Colonic mucosa (tissue), 4 donors: Measurements from ENCODE around the gene KRI1. TPM values are rescaled to one million over a fixed set of nuclear protein-coding genes. Genes with fewer than 3 reads are reported as not detected.

Experiments used
- DNase-seq: peaks from one replicate; pipeline ENCODE4 v3.0.0-alpha.2; 2020
- H3K27ac ChIP-seq: fragments of 200-600 bp; one replicate; pipeline ENCODE4 v1.8.0; 2021
- H3K27me3 ChIP-seq: fragments of 200-600 bp; one replicate; pipeline ENCODE4 v1.8.0; 2021
- H3K36me3 ChIP-seq: fragments of 200-600 bp; one replicate; pipeline ENCODE4 v1.8.0; 2021
- H3K4me1 ChIP-seq: fragments of 200-600 bp; one replicate; pipeline ENCODE4 v1.8.0; 2021; ENCODE audit warnings: mild to moderate bottlenecking
- H3K4me3 ChIP-seq: fragments of 200-600 bp; one replicate; pipeline ENCODE4 v1.8.0; 2021
- H3K9ac ChIP-seq, 2 donors: one replicate each; pipeline ENCODE4 v1.7.0; 2013; ENCODE audit warnings: control low read depth in 2 of 2, low read depth in 2 of 2, low read length in 2 of 2
- H3K9me3 ChIP-seq: fragments of 200-600 bp; one replicate; pipeline ENCODE4 v1.8.0; 2021
- intact Hi-C: fragments of 100-400 bp; cut with DNase I; formaldehyde crosslinking; loops from one replicate; pipeline ENCODE4 v1.14.1; 2022
- microRNA-seq: library from miRNA; unstranded; fragments of <30 nt; microRNA quantifications from one replicate; pipeline ENCODE4, GENCODE V29; 2019
- total RNA-seq, 2 donors: library from RNA; stranded (reverse); fragmentation: NEBNext Ultra II Directional in 1 of 2; extraction: Animal tissue kit (Norgen Biotek cat#: 25700) in 1 of 2; gene quantifications; one replicate each; pipeline ENCODE4 v1.2.1, GENCODE V29; 2021
- TF ChIP-seq, protein P1 (sequence below): fragments of 200-600 bp; IDR thresholded peaks from one replicate; pipeline ENCODE4 v1.8.0; 2022; ENCODE audit warnings: antibody characterized with exemption, mild to moderate bottlenecking
- donor health status: healthy.
- donor health status: DM: no; HTN: no; CAD: no.
- donor health status: DM: no; HTN: no; CAD: no.

KRI1 gene
- total RNA-seq, 2 donors from 2014 or later = 11.0 to 27.2 TPM

GRCh38 chr19:10505583-10506229, 60.1 kb downstream of the KRI1 start:
- intact Hi-C loops = no loop called here
- Histone ChIP-seq H3K36me3 (no peaks in the 10 kb centered on the region), H3K4me3 (no peak overlapping the region), H3K9ac (no peak overlapping the region), H3K27me3 (peaks cover 5% of the 10 kb centered on the region), H3K27ac (no peak overlapping the region), H3K9me3 (no peaks in the 10 kb centered on the region), H3K4me1 (peaks cover 8% of the 10 kb centered on the region)
- peak; percentile 87 for DNase-seq
- TF ChIP-seq, protein P1, sequence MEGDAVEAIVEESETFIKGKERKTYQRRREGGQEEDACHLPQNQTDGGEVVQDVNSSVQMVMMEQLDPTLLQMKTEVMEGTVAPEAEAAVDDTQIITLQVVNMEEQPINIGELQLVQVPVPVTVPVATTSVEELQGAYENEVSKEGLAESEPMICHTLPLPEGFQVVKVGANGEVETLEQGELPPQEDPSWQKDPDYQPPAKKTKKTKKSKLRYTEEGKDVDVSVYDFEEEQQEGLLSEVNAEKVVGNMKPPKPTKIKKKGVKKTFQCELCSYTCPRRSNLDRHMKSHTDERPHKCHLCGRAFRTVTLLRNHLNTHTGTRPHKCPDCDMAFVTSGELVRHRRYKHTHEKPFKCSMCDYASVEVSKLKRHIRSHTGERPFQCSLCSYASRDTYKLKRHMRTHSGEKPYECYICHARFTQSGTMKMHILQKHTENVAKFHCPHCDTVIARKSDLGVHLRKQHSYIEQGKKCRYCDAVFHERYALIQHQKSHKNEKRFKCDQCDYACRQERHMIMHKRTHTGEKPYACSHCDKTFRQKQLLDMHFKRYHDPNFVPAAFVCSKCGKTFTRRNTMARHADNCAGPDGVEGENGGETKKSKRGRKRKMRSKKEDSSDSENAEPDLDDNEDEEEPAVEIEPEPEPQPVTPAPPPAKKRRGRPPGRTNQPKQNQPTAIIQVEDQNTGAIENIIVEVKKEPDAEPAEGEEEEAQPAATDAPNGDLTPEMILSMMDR = peak; percentile 85

Small RNA genes lying within 50 kb of the gene (microRNA-seq; reads per million reads assigned to microRNA genes)
- not detected for gene MIR1238

Other genes starting within 250 kb of the KRI1 start
- 10 to 100 TPM; 10.7 to 19.8 TPM for gene FDX2, start 250.0 kb downstream of the KRI1 start, total RNA-seq
- gene RAVER1, start 232.5 kb downstream of the KRI1 start, total RNA-seq = 100 to 1,000 TPM in 1 of 2 donors, 10 to 100 TPM in 1; 67.1 to 101 TPM
- 10 to 100 TPM; 27.2 to 31.8 TPM for gene ICAM3, start 226.4 kb downstream of the KRI1 start, total RNA-seq
- gene TYK2, start 185.4 kb downstream of the KRI1 start, total RNA-seq = 100 to 1,000 TPM in 1 of 2 donors, 10 to 100 TPM in 1; 76.3 to 148 TPM
- 100 to 1,000 TPM; 128 to 286 TPM for gene CDC37, start 162.5 kb downstream of the KRI1 start, total RNA-seq
- gene PDE4A, start 145.5 kb downstream of the KRI1 start, total RNA-seq = 10 to 100 TPM in 1 of 2 donors, 1 to 10 TPM in 1; 8.6 to 13.8 TPM
- gene KEAP1, start 62.7 kb downstream of the KRI1 start, total RNA-seq = 10 to 100 TPM; 53.2 to 87.3 TPM
- not detected for gene S1PR5, start 48.6 kb downstream of the KRI1 start, total RNA-seq
- gene ATG4D, start 22.1 kb downstream of the KRI1 start, total RNA-seq = 10 to 100 TPM; 69.0 to 89.9 TPM
- gene CDKN2D, start 3.0 kb upstream of the KRI1 start, total RNA-seq = 10 to 100 TPM; 11.1 to 13.4 TPM
- gene AP1M2, start 21.3 kb upstream of the KRI1 start, total RNA-seq = 100 to 1,000 TPM; 149 to 172 TPM
- gene SLC44A2, start 59.5 kb upstream of the KRI1 start, total RNA-seq = 100 to 1,000 TPM in 1 of 2 donors, 10 to 100 TPM in 1; 87.1 to 137 TPM
- 100 to 1,000 TPM; 143 to 271 TPM for gene ILF3, start 88.3 kb upstream of the KRI1 start, total RNA-seq
- 10 to 100 TPM; 74.9 to 94.1 TPM for gene QTRT1, start 135.4 kb upstream of the KRI1 start, total RNA-seq
- 100 to 1,000 TPM; 450 to 461 TPM for gene DNM2, start 152.1 kb upstream of the KRI1 start, total RNA-seq